NCI-H1930 (cell line): Measurements from ENCODE around the gene TMOD1.

Experiments
- DNase-seq, 2 experiments: peaks; one replicate each; lab custom pipeline; 2025; lab: John Stamatoyannopoulos, UW

The TMOD1 gene

DNA sequence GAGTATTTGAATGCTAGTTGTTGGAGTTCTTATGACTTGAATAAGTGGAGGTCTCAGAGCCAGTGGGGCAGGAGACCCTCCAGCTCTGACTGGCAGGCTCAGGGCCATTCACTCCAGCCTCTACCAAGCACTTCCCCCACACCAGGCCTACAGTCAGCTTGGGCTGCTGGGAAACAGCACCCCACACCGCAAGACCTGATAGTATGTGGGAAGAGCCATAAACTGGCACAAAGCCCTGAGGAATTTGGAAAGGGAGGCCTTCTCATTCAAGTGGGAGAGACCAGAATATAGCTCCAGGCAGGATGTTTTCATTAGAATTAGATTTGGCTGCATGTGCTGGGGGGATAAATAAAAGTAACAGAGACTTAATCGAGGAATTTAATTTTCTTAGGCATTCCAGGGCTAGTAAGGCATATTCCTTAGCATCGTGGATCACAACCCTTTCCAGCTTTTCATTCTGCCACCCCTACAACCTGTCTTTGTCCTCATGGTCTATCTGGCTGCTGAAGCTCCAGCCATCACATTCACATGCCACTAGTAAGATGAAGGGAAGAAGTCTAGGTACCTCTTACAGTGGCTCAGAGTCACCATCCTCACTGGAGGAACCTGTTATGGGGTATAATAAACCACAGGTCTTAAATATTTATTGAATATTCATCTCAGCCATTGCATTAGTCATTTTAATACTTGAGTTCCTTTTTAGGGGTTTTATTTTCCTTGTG, 47.5 kb downstream of the TMOD1 start:
- no peak for DNase-seq

DNA sequence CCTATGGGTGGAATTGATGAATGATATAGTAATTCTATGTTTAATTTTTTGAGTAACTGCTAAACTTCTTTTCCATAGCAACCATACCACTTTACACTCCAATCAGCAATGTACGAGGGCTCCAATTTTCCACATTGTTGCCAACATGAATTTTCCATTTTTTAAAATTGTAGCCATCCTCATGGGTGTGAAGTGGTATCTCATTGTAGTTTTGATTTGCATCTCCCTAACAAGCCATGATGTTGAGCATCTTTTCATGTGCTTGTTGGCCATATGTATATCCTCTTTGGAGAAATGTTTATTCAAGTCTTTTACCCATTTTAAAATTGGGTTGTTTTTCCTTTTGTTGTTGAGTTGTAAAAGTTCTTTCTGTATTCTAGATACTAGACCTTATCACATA, 48.9 kb downstream of the TMOD1 start:
- DNase-seq: no peak

DNA sequence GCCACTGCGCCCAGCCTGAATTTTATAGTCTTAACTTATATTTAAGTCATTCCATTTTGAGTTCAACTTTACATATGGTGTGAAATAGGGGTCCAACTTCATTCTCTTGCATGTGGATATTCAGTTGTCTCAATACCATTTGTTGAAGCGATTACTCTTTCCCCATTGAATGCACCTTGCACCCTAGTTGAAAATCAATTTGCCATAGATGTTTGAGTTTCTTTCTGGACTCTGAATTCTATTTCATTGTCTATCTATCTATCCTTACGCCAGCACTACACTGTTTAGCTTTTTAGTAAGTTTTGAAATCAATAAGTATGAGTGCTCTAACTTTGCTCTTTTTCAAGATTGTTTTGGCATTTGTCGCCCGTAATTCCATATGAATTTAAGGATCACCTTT, 49.8 kb downstream of the TMOD1 start:
- DNase-seq: no peak

DNA sequence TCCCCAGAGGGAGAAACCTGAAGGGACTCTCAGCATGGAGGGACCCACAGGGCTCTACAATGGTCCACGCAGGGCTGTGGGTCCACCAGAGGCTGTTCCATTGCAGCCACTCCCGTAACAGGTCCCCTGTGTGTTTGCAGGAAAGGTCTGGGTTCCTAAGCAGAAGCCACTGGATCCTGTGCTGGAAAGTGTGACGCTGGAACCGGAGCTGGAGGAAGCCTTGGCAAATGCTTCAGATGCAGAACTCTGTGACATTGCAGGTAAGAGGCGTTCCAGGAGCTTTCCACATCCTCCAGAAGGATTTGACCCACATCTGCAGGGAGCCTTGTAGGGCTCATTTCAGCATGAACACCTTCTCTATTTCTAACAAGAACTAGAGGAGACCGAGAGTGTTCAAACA, 51.7 kb downstream of the TMOD1 start:
- DNase-seq: no peak

DNA sequence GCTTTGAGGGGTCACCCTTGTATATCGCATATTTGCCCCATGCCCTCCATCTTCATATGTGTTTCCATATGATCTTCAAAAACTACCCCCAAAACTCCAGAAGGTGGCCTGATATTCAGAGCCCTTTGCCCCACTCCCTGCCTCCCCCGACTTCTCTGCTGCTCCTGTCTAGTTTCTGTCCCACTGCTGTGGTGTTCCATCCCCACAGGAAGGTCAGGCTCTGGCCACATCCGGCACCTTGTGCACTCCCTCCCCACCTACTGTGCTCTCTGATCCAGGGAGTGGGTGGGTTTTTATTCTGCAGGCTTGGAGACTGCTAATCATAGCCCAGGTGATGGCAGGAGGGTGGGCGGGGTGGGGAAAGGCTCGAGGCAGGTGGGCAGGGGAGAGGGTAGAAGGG, 52.4 kb downstream of the TMOD1 start:
- no peak for DNase-seq

DNA sequence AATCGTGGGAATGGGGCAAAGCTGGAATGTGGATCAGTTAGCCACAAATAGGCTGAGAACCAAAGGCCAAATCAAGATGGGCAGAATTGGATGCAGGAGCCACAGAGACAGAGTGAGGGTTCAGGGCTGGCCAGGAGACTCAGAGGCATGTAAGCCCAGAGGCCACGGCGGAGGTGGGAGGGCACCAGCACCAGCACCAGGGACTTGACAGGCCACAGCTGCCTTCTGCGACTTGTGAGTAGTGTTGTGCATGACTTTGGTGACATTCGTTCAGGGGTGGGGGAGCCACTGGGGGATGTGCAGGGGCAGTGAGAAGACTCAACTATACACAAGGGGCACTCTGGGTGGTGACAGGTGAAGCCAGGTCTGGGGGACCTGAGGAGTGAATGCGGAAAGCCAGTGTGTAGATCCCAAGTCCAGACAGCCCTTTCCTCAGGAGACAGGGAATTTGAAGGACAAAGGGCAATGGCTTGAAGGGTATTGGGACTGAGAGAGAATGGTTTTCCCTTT, 53.2 kb downstream of the TMOD1 start:
- DNase-seq: no peak

DNA sequence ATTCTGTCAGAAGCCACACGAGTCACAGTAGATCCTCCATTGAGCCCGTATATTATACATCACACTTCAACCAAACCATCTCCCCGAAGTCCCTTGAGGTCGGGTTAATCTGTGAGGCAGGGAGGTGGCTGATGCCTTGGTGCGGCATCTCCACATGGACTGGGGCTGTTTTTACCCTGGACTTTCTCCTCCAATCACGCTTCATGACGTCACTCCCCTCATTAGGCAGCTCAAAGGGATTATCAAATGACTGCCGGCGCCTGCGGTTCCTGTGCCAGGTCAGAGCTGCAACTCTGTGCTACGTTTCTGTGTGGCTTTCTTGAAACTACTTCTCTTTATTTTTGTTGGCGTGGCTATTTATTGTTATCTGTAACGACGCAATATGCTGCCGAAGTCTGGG, 53.7 kb downstream of the TMOD1 start:
- no peak for DNase-seq

DNA sequence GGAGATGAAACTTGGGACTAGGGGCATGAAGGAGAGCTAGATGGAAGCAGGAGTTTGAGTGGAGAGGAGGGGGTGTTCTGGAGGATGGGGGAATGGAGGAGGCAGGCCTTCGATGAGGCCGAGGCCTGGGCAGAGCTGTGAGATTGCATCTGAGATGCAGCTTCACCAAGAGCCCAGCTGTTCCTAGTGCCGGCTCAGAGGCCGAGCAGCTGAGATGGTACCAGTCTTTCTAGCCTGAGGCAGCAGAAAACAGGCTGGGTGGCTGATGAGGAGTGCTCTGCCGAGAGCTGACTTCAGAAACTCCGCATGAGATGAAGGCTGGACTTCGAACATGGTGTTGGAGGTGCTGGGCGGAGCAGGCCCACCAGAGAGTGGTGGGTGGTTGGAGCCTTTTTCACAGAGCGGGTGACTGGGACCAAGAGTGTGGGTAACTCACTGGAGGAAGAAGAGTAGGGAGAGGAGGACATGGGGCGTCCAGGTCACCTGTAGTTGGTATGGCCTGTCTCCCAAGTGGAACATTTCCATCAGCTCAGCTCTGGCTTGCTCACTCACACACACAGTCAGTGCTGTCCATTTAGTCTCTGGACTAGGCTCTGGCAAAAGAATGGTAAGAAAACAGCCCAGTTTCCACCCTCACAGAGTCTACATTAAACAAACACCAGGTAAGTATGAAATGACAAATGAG, 54.7 kb downstream of the TMOD1 start:
- no peak for DNase-seq

DNA sequence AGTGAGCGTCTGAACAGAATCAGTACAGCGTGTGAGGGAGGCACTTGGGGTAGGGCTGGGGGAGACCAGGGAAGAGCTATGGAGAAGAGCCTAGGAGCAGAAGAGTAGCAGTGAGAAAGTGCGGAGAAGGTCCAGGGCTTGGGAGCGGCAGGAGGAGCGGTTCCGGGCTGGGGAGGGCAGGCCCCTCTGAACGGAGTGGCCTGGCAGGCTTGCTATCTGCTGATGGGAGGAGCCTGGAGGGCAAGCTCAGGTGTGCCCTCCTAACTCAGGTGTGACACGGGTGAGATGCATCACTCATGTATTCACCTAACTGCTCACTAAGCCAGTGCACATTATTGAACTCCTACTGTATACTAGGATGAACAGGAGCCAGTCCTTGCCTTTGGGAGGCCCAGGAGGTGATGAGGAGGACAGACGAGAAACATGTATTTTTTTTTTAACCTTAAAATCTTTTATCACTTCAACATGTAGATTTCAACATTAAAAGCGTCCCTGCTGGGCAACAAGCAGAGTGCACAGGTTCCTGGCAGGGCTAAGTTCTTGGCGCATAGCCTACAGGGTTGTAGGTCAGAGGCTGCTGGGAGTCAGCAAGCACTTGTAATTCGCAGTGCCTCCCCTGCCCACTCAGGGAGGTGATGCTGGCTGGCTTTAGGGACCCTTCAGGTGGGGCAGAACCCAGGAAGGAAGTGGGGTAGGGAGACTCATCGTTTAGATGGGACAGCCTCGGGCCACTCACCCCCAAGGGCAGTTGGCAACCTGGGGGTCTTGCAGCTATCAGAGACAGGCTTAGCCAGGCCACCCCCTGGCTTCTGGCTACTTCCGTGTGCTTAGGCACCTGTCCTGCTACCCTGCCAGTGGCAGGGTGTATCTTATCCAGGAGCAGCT, 55.5 kb downstream of the TMOD1 start:
- DNase-seq: no peak

DNA sequence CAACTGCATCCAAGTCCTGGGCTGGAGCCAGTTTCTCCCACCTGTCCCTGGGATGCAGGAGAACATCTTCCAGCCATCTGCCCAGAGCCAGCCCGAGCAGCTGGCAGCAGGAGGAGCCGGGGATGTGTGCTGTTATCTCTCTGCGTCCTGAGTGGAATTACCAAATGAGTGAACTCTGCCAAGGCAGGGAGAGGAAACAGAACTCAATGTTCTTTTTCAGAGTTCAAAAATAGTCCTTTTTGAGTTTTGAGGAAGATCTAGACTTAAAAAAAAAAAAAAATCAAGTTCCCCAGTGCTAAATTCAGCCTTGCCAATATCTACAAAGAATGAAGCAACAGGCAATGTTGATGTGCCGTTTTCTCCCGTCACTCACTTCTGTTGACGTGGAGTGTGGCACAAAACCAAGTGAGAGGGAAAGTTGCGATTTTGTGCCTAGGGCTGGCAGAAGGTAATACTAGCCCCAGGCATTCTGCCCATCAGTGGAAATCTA, 56.2 kb downstream of the TMOD1 start:
- DNase-seq: no peak

DNA sequence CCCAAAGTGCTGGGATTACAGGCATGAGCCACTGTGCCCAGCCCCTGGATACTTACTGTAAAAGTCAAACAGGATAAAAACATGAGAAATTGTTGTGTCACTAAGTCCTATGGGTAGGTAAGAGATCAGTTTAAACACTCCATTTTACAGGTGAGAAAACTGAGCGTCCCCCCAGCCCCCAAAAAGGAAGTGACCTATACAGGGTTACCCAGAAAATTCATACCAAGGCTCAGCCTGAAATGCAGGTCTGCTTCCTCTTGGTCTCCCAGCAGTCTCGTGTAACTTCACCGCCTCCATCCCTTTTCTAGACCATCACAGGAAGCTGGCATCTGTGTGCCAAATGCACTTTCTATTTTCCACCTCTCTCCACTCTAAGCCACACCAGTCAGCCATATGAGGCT, 57.2 kb downstream of the TMOD1 start:
- DNase-seq: no peak

DNA sequence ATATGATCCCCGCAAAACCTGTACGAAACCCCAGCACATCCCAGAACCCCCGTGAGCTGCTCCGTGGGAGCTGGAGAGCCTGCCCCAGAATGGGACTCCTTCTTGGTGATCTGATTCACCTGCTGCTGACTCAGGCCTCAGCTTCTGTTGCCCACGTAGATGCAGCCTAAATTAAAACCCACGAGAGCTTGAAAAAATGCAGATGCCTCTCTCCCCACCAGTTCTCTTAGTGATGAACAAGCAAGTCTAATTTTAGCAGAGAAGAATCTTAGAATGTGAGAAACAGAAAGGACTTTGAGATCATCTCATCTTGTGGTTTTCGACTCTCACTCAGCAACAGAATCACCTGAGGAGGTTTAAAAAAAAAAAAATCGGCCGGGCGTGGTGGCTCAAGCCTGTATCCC, 57.6 kb downstream of the TMOD1 start:
- no peak for DNase-seq

DNA sequence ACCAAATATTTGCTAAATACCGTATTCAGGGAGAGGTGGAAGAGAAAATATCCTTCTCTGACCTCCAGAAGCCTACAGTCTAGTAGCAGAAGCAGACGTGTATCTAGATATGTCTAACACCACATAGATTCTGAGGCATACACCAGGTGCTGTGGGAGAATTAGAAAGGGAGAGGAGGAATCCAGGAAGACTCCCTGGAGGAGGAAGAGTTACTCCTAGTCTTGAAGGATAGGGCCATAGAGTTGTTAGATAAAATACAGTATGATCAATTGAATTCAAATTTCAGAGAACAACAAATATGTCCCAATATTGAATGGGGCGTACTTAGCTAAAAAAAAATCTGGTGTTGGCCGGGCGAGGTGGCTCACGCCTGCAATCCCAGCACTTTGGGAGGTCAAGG, 58.7 kb downstream of the TMOD1 start:
- DNase-seq: no peak

DNA sequence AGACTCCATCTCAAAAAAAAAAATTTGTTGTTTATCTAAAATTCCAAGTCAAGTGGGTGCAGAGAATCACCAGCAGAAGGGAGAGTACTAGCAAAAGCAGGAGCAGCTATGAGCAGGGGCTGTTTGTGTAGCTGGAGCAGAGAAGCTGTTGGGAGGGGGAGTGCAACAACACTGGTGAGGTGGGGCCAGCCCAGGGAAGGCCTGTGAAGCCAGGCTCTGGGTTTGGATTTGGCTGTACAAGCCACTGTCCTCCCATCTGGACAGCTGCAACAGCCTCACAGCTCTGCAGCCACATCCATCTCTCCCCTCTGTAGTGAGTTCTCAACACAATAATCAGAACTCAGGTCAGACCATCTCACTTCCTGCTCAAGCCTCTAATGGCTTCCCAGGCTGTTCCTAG, 59.4 kb downstream of the TMOD1 start:
- DNase-seq: no peak

DNA sequence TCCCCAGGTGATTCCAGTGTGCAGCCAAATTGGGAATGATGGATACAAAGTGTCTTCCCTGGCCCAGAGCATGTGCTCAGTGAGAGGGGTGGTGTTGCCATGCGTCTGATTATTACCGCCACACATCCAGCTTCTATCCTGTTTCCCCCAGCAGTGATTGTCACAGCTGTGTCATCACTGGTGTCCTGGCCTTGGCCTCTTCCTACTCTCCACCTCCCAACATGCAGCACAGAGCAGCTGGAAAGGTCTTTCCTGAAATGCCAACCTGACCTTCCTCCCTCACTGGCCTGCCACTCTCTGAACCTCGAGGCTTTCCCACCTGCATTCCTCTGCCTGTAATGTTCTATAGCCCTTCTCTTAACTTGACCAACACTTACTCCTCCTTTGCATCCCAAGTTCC, 60.0 kb downstream of the TMOD1 start:
- DNase-seq: no peak

DNA sequence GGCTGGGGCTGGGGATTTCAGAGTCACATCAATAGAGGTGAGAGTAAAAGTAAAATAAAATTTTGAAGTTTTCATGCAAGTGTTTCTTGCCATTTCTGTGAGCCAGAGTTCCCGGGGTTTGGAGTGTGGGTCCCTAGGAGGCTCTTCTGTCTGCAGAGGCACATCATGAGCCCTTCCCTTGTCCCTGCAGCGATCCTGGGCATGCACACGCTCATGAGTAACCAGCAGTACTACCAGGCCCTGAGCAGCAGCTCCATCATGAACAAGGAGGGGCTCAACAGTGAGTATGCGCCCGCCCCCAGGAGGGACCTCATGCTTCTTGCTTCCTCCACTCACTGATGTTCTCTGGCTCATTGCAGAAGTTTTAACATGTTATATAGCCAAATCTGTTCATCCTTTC, 61.1 kb downstream of the TMOD1 start:
- DNase-seq: no peak

DNA sequence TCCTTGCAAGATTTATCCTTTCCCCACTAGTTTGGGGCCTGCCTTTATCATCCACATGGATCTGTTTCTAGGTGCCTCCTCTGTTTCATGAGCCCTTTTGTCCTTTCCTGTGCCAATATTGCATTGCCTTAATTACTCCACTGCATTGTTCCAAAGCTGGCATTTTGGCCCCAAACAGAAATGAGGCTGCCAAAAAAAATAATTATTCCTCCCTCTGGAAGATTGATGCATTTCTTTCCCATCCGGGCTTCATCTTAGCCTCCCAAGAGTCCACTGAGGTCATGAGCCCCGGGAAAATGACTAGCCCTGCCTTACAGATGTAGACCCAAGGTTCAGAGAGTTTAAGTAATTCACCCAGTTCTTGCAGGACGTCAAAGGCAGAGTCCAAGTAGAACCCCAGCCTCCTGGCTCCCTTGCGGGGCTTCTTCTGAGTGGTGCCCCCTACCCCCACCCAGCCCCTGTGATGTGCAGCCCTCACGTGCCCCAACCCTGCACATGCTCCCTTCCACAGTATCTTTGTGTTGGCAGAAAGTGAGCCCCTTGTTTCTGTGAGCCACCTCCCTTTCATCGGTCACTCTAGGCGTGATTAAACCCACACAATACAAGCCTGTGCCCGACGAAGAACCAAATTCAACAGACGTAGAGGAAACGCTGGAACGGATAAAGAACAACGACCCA, 62.1 kb downstream of the TMOD1 start:
- DNase-seq: no peak

DNA sequence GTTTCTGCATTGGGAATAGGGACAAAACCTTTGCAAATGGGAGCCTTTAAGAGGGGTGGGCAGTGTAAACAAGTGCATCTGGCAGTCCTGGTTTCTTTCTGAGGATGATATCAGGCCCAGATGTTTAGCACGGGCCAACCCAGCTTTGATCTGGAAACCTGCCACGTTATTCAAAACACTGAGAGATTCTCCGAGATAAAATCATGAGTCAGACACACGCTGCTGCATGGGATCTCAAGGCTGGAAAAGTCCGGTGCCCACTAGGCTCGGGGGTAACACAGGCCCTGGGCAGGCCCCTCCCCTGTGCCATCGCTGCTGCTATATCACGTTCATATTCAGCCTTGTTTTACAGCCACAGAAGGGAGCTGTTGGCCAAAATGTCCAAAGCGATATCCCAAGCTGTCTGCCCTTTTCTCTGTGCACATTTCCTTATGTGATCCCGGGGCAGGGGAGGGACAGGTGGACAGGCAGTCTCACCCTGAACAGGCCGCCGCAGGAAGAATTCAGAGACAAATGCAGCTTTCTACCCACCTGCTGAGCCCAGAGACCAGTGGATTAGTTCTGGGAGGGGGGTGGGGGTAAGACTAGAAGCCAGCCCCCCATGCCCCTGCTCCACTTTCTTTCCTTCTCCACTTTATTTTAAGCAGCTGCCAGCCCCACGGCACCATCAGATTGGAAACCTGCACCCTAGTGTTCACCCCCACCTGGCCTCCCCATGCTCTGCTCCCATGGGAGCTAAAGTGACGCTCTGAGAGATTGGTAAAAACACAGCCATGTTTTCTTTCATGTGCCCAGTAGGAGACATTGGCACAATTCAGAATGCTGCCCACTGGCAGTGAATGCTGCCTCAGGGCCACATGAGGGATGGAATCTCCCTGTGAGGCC, 63.1 kb downstream of the TMOD1 start:
- DNase-seq: no peak

DNA sequence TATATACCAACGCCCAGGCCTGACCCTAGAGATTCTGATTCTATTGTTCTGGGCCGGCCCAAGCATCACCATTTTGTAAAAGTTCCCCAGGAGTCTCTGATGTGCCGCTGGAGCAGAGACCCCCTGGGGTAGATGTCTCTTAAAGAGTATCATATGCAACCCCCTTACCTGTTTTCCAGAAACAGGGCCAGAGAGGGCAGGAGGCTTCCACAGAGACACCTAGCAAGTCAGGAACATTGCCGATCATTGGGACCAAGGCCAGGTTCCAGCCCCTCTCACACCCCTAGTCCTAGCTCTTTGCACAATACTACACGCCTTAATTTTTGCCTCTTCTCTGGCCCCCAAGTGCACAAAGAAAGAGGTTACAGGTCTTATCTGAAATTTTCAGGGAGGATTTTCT, 63.8 kb downstream of the TMOD1 start:
- no peak for DNase-seq

DNA sequence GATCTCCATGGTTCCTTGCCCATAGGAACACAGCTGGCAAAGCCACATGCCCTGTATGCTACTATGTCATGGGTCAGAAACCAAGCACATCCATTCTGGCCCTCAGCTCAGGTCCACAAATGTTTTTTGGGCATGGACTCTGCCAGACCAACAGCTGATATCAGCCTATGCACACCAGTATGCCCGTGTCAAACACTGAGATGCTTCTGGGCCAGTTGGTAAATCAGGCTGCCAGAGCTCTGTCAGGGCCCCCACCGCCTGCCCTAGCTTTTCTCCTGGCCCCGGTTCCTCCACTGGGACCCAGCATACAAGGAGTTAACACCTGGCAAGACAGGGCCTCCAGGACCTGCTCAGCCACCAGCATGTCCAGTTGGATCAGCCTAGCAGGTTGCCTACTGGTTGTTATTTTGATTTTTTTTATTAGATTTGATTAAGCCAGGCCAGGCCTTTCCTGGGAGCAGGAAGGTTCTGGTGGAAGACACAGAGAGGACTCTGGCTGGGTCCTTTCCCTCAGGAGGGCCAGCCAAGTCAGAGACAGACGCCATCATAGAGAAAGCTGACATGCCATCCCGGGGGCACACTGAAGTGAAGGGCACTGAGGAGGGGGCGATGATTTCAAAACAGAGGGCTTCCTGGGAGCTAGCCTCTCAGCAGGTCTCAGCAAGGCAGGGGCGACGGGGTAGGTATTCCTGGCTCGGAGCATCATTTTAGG, 65.9 kb downstream of the TMOD1 start:
- no peak for DNase-seq

DNA sequence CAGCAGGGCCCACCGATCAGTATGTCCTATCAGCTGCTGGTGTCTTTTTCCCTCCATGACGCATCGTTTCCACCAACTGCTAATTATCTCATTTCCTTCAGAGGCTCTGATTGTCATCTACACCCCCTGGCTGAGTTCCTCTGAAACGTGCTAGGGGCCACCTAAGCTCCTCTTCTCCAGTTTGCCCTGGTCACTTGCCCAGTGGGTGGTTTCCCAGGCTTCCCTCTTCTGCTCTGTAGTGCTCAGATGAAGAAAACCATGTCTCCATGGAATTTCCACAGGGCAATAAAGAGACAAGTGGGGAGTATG, 66.4 kb downstream of the TMOD1 start:
- DNase-seq: no peak
